Neural progenitor cell (in vitro differentiated cells): ENCODE data around the gene C1orf226. TPM values are rescaled to one million over a fixed set of nuclear protein-coding genes. Genes with fewer than 3 reads are reported as not detected.
A peak's percentile ranks its signal among the peaks of the same experiment; 100 is the strongest.
"Not testable (repeated sequence)": the region's sequence is repeated elsewhere in the genome, so short reads cannot be mapped to it uniquely, and the experiment has no call there.

Experiments
- DNase-seq: peaks from one replicate; pipeline ENCODE4 v3.0.0-alpha.2; 2016; ENCODE audit warnings: low spot score
- H2AFZ ChIP-seq: fragments of 200-600 bp; sonication (generic); replicated peaks from 2 replicates; pipeline ENCODE4 v1.6.1; 2016; ENCODE audit warnings: antibody characterized with exemption
- H3F3A ChIP-seq: fragments of 200-600 bp; sonication (generic); 2 replicates; pipeline ENCODE4 v1.6.1; 2016; ENCODE audit warnings: antibody characterized with exemption, low read depth
- H3K27ac ChIP-seq: fragments of 200-600 bp; sonication (generic); 2 replicates; pipeline ENCODE4 v1.5.1; 2016; ENCODE audit warnings: mild to moderate bottlenecking
- H3K27me3 ChIP-seq: fragments of 200-600 bp; sonication (generic); 2 replicates; pipeline ENCODE4 v1.6.1; 2016; ENCODE audit warnings: mild to moderate bottlenecking, moderate library complexity
- H3K36me3 ChIP-seq: fragments of 200-600 bp; sonication (generic); 2 replicates; pipeline ENCODE4 v1.5.1; 2016
- H3K4me1 ChIP-seq: fragments of 200-600 bp; sonication (generic); 2 replicates; pipeline ENCODE4 v1.6.1; 2016; ENCODE audit warnings: mixed run types
- H3K4me2 ChIP-seq: fragments of 200-600 bp; sonication (generic); 2 replicates; pipeline ENCODE4 v1.6.1; 2016
- H3K4me3 ChIP-seq: fragments of 200-600 bp; sonication (generic); 2 replicates; pipeline ENCODE4 v1.5.1; 2016
- H3K79me2 ChIP-seq: fragments of 200-600 bp; sonication (generic); 2 replicates; pipeline ENCODE4 v1.6.1; 2016; ENCODE audit warnings: low read depth
- H3K9ac ChIP-seq: fragments of 200-600 bp; sonication (generic); 2 replicates; pipeline ENCODE4 v1.6.1; 2016
- H3K9me3 ChIP-seq: fragments of 200-600 bp; sonication (generic); 2 replicates; pipeline ENCODE4 v1.5.1; 2016; ENCODE audit warnings: low read depth
- H4K20me1 ChIP-seq: fragments of 200-600 bp; sonication (generic); 2 replicates; pipeline ENCODE4 v1.6.1; 2016; ENCODE audit warnings: low read depth
- H3K27ac Mint-ChIP-seq: 3 replicates; pipeline ENCODE4 v1.8.0; 2021; ENCODE audit warnings: mixed read lengths
- H3K27me3 Mint-ChIP-seq: 2 replicates; pipeline ENCODE4 v1.8.0; 2022; ENCODE audit warnings: low read depth, mild to moderate bottlenecking, inconsistent platforms, moderate library complexity, mixed read lengths; ENCODE audit not compliant: insufficient read depth
- H3K36me3 Mint-ChIP-seq: 3 replicates; pipeline ENCODE4 v1.8.0; 2021; ENCODE audit warnings: mixed read lengths
- H3K4me1 Mint-ChIP-seq: 3 replicates; pipeline ENCODE4 v1.8.0; 2021; ENCODE audit warnings: mixed read lengths
- H3K4me3 Mint-ChIP-seq: 3 replicates; pipeline ENCODE4 v1.8.0; 2021; ENCODE audit warnings: mild to moderate bottlenecking, moderate library complexity, mixed read lengths
- H3K9me3 Mint-ChIP-seq: 3 replicates; pipeline ENCODE4 v1.8.0; 2020; ENCODE audit warnings: mixed read lengths
- EZH2 ChIP-seq: fragments of 200-600 bp; sonication (generic); IDR thresholded peaks from 2 replicates; pipeline ENCODE4 v1.6.1; 2017; ENCODE audit warnings: antibody characterized with exemption, mild to moderate bottlenecking, moderate library complexity
- EZH2phosphoT487 ChIP-seq: fragments of 200-600 bp; sonication (generic); IDR thresholded peaks from 2 replicates; pipeline ENCODE4 v1.6.1; 2017; ENCODE audit warnings: antibody characterized with exemption
- microRNA counts: library from miRNA; unstranded; fragments of <30 nt; microRNA quantifications from one replicate; lab custom pipeline; 2016
- microRNA-seq: library from miRNA; unstranded; fragments of <30 nt; microRNA quantifications from one replicate; pipeline ENCODE4, GENCODE V29; 2016
- small RNA-seq: library from RNA; depleted of rRNA; stranded (forward); fragments of <200 nt; gene quantifications from one replicate; pipeline ENCODE3, GENCODE V24; 2015
- total RNA-seq: library from RNA; depleted of rRNA; stranded (reverse); fragments of >200 nt; gene quantifications from 2 replicates; pipeline ENCODE4 v1.2.3, GENCODE V29; 2015; ENCODE audit warnings: low replicate concordance
- TF ChIP-seq, protein P1 (sequence below): fragments of 200-600 bp; sonication (generic); IDR thresholded peaks from 2 replicates; pipeline ENCODE4 v1.5.1; 2017; ENCODE audit warnings: antibody characterized with exemption, mild to moderate bottlenecking

C1orf226 gene
- total RNA-seq, 1 donor from 2014 or later = 3.9 TPM

- Histone ChIP-seq H2AFZ (no peak overlapping the region), H4K20me1 (no peaks in the 10 kb centered on the region), H3K4me1 (no peaks in the 10 kb centered on the region), H3K36me3 (no peaks in the 10 kb centered on the region), H3K4me3 (no peak overlapping the region), H3F3A (no peaks in the 10 kb centered on the region), H3K27me3 (no peaks in the 10 kb centered on the region), H3K9ac (no peak overlapping the region), H3K79me2 (no peaks in the 10 kb centered on the region), H3K27ac (no peak overlapping the region), H3K9me3 (no peaks in the 10 kb centered on the region), H3K4me2 (no peak overlapping the region)
- no peak for DNase-seq
- no peaks in the 10 kb centered on the region for H3K36me3 Mint-ChIP-seq
- no peak overlapping the region for H3K4me3 Mint-ChIP-seq
- peaks cover 2% of the 10 kb centered on the region for H3K4me1 Mint-ChIP-seq
- H3K9me3 Mint-ChIP-seq = peaks cover 7% of the 10 kb centered on the region
- H3K27me3 Mint-ChIP-seq = peaks cover 3% of the 10 kb centered on the region
- no peak overlapping the region for H3K27ac Mint-ChIP-seq
- no peak for TF ChIP-seq EZH2
- TF ChIP-seq, protein P1, sequence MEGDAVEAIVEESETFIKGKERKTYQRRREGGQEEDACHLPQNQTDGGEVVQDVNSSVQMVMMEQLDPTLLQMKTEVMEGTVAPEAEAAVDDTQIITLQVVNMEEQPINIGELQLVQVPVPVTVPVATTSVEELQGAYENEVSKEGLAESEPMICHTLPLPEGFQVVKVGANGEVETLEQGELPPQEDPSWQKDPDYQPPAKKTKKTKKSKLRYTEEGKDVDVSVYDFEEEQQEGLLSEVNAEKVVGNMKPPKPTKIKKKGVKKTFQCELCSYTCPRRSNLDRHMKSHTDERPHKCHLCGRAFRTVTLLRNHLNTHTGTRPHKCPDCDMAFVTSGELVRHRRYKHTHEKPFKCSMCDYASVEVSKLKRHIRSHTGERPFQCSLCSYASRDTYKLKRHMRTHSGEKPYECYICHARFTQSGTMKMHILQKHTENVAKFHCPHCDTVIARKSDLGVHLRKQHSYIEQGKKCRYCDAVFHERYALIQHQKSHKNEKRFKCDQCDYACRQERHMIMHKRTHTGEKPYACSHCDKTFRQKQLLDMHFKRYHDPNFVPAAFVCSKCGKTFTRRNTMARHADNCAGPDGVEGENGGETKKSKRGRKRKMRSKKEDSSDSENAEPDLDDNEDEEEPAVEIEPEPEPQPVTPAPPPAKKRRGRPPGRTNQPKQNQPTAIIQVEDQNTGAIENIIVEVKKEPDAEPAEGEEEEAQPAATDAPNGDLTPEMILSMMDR = no peak
- no peak for TF ChIP-seq EZH2phosphoT487
These were observed 49.1 kb downstream of the C1orf226 start for GRCh38 chr1:162430583-162430982.

DNA sequence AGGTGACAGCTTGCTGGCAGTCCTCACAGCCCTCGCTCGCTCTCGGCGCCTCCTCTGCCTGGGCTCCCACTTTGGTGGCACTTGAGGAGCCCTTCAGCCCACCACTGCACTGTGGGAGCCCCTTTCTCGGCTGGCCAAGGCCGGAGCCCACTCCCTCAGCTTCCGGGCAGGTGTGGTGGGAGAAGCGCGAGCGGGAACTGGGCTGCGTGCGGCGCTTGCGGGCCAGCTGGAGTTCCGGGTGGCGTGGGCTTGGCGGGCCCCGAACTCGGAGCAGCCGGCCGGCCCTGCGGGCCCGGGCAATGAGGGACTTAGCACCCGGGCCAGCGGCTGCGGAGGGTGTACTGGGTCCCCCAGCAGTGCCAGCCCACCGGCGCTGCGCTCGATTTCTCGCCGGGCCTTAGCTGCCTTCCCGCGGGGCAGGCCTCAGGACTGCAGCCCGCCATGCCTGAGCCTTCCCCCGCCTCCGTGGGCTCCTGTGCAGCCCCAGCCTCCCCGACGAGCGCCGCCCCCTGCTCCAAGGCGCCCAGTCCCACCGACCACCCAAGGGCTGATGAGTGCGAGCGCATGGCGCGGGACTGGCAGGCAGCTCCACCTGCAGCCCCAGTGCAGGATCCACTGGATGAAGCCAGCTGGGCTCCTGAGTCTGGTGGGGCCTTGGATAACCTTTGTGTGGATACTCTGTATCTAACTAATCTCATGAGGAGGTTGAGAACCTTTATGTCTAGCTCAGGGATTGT, 51.6 kb downstream of the C1orf226 start:
- H3K4me3 ChIP-seq, H4K20me1 ChIP-seq, H3K4me3 Mint-ChIP-seq, H2AFZ ChIP-seq, H3K9ac ChIP-seq, H3K9me3 Mint-ChIP-seq, H3K36me3 Mint-ChIP-seq, DNase-seq, H3K79me2 ChIP-seq, H3K27ac ChIP-seq, H3K27ac Mint-ChIP-seq, H3K4me1 ChIP-seq, H3K4me1 Mint-ChIP-seq, H3K27me3 ChIP-seq, H3F3A ChIP-seq, H3K36me3 ChIP-seq, H3K4me2 ChIP-seq, H3K27me3 Mint-ChIP-seq, H3K9me3 ChIP-seq: not testable (repeated sequence)

MicroRNA genes within 50 kb of the gene (microRNA counts, 767-probe panel; counts per million panel counts)
- microRNA hsa-miR-556-3p (lab: Ali Mortazavi, UCI) (460 counts per million, percentile 90 among the panel's probes with 10 or more counts), microRNA hsa-miR-556-5p (lab: Ali Mortazavi, UCI) (460 counts per million, percentile 90 among the panel's probes with 10 or more counts)

Small RNAs within 50 kb of the gene (microRNA-seq; reads per million reads assigned to microRNA genes)
- 11.1 reads per million, percentile 39 among the genes with 10 or more reads in this experiment for gene MIR556

Small RNAs within 50 kb of the gene (small RNA-seq; reads per million reads assigned to genes)
- gene MIR556 (not detected), gene RNA5SP61 (not detected)

Other genes starting within 250 kb of the C1orf226 start
- gene SPATA46, start 4.9 kb upstream of the C1orf226 start, total RNA-seq = not detected in 2 replicates
- not detected in 2 replicates for gene SH2D1B, start 30.4 kb downstream of the C1orf226 start, total RNA-seq
- 33.8 and 48.8 TPM in 2 replicates for gene UHMK1, start 116.1 kb downstream of the C1orf226 start, total RNA-seq
- gene UAP1, start 180.0 kb downstream of the C1orf226 start, total RNA-seq = 34.8 and 57.1 TPM in 2 replicates